A549 (cell line): Measurements from ENCODE around the gene P2RX6. TPM values are rescaled to one million over a fixed set of nuclear protein-coding genes. Genes with fewer than 3 reads are reported as not detected.

Experiments used
- ATAC-seq, 2 experiments: fragments of 200-7000 bp in 1 of 2; fragments of >200 bp in 1 of 2; cut with Nextera tagmentation in 1 of 2; cut with Tn5 transposase in 1 of 2; 3 replicates each; pipeline versions ENCODE4 v1.8.0 to v1.9.1; 2018 to 2020; ENCODE audit warnings: mild to moderate bottlenecking in 1 of 2, moderate library complexity in 1 of 2
- CTCF ChIA-PET: fragments of 300-600 bp; sonication (Branson Sonifier 250); formaldehyde crosslinking; extraction: SDS; loops from one replicate; lab custom pipeline; 2021; ENCODE audit warnings: antibody characterized with exemption, inconsistent platforms; lab: Yijun Ruan, JAX
- POLR2A ChIA-PET: fragments of 350-600 bp; formaldehyde crosslinking; extraction: SDS; loops from one replicate; lab custom pipeline; 2021; ENCODE audit warnings: antibody characterized with exemption, inconsistent platforms; lab: Yijun Ruan, JAX
- DNase-seq, 2 experiments: peaks; one replicate each; pipeline versions ENCODE4 v3.0.0 to v3.0.0-alpha.2; 2011 to 2016; ENCODE audit warnings: low read depth in 1 of 2, low spot score in 1 of 2
- FAIRE-seq: peaks from 2 replicates; lab custom pipeline; 2011; peaks lifted over from hg19 to GRCh38; lab: Jason Lieb, UNC
- H3K27ac ChIP-seq, 2 experiments: fragments of >200 bp; sonication (Bioruptor Twin); formaldehyde crosslinking; 3 replicates each; pipeline ENCODE4 v1.5.1; 2016 to 2017
- H3K4me1 ChIP-seq: fragments of >200 bp; sonication (Bioruptor Twin); formaldehyde crosslinking; 3 replicates; pipeline ENCODE4 v1.6.1; 2016
- H3K4me2 ChIP-seq: fragments of >200 bp; sonication (Bioruptor Twin); formaldehyde crosslinking; 3 replicates; pipeline ENCODE4 v1.6.1; 2016
- H3K4me3 ChIP-seq: fragments of >200 bp; sonication (Bioruptor Twin); formaldehyde crosslinking; 3 replicates; pipeline ENCODE4 v1.5.1; 2016
- H3K9me3 ChIP-seq: fragments of >200 bp; sonication (Bioruptor Twin); formaldehyde crosslinking; 3 replicates; pipeline ENCODE4 v1.6.1; 2016
- CBX8 ChIP-seq: fragments of 200-600 bp; sonication (generic); IDR thresholded peaks from 2 replicates; pipeline ENCODE4 v1.6.1; 2016
- CEBPB ChIP-seq, 2 experiments: fragments of >200 bp in 1 of 2; sonication (Bioruptor Twin) in 1 of 2; formaldehyde crosslinking in 1 of 2; IDR thresholded peaks; 2 replicates each; pipeline ENCODE4 v1.6.1; 2012 to 2016
- EP300 ChIP-seq, 2 experiments: fragments of >200 bp; sonication (Bioruptor Twin); formaldehyde crosslinking; IDR thresholded peaks; 2 replicates in 1 of 2; 3 replicates in 1 of 2; pipeline ENCODE4 v1.6.1; 2016 to 2017
- FOXS1 ChIP-seq: fragments of 250-450 bp; sonication (Bioruptor Pico); IDR thresholded peaks from 2 replicates; pipeline ENCODE4 v1.5.0; 2020; ENCODE audit warnings: mild to moderate bottlenecking, moderate library complexity
- HDAC2 ChIP-seq: fragments of 200-600 bp; sonication (generic); IDR thresholded peaks from 2 replicates; pipeline ENCODE4 v1.6.1; 2016
- HEYL ChIP-seq: fragments of 250-450 bp; sonication (Bioruptor Pico); IDR thresholded peaks from 2 replicates; pipeline ENCODE4 v1.8.0; 2021; ENCODE audit warnings: mild to moderate bottlenecking, moderate library complexity
- JUN ChIP-seq, 2 experiments: fragments of >200 bp; sonication (Bioruptor Twin); formaldehyde crosslinking; IDR thresholded peaks; 2 replicates in 1 of 2; 3 replicates in 1 of 2; pipeline ENCODE4 v1.6.1; 2016 to 2017
- KDM5A ChIP-seq: fragments of 200-600 bp; sonication (generic); IDR thresholded peaks from 2 replicates; pipeline ENCODE4 v1.6.1; 2016; ENCODE audit warnings: antibody characterized with exemption, mild to moderate bottlenecking
- MYC ChIP-seq: IDR thresholded peaks from 2 replicates; pipeline ENCODE4 v1.6.1; 2012; ENCODE audit warnings: mild to moderate bottlenecking, inconsistent platforms, low read length, improper control_type of control experiment, borderline replicate concordance
- NFE2L2 ChIP-seq: fragments of 150-350 bp; conservative IDR thresholded peaks from 2 replicates; pipeline ENCODE4 v1.6.1; 2014; ENCODE audit warnings: low read length
- NPAS2 ChIP-seq: fragments of 250-450 bp; sonication (Bioruptor Pico); IDR thresholded peaks from 2 replicates; pipeline ENCODE4 v1.8.0; 2022; ENCODE audit warnings: mild to moderate bottlenecking, moderate library complexity, borderline replicate concordance
- NR3C1 ChIP-seq: fragments of >200 bp; sonication (Bioruptor Twin); formaldehyde crosslinking; IDR thresholded peaks from 3 replicates; pipeline ENCODE4 v1.6.1; 2017
- PHF8 ChIP-seq: fragments of 200-600 bp; sonication (generic); IDR thresholded peaks from 2 replicates; pipeline ENCODE4 v1.6.1; 2016; ENCODE audit warnings: low read depth, mild to moderate bottlenecking, antibody characterized with exemption, moderate library complexity, borderline replicate concordance
- POLR2A ChIP-seq: IDR thresholded peaks from 2 replicates; pipeline ENCODE4 v1.6.1; 2012; ENCODE audit warnings: mild to moderate bottlenecking, low read length
- RAD21 ChIP-seq, 2 experiments: fragments of >200 bp in 1 of 2; sonication (Bioruptor Twin) in 1 of 2; formaldehyde crosslinking in 1 of 2; IDR thresholded peaks in 1 of 2; conservative IDR thresholded peaks in 1 of 2; 2 replicates in 1 of 2; 3 replicates in 1 of 2; pipeline ENCODE4 v1.6.1; 2012 to 2018; ENCODE audit warnings: inconsistent platforms in 1 of 2
- RFX5 ChIP-seq: fragments of 450-650 bp; IDR thresholded peaks from 2 replicates; pipeline ENCODE4 v1.7.1; 2014; ENCODE audit warnings: antibody characterized with exemption, mild to moderate bottlenecking, moderate library complexity
- TFCP2L1 ChIP-seq: fragments of 250-450 bp; sonication (Bioruptor Pico); IDR thresholded peaks from 2 replicates; pipeline ENCODE4 v1.5.0; 2021; ENCODE audit warnings: mild to moderate bottlenecking
- ZC3H11A ChIP-seq: fragments of 450-650 bp; IDR thresholded peaks from 2 replicates; pipeline ENCODE4 v1.6.1; 2014; ENCODE audit warnings: antibody characterized with exemption, mild to moderate bottlenecking
- WGBS: methylation state at CpG from one replicate; pipeline ENCODE4 v1.1.6; 2017; ENCODE audit errors: missing lambda C conversion rate; 5-methylcytosine and 5-hydroxymethylcytosine counted together
- polyA plus RNA-seq, 4 experiments: library from polyadenylated mRNA; depleted of rRNA in 3 of 4; stranded (reverse); fragments of >200 nt; fragmentation: RNase III in 1 of 4; extraction: RNeasy Plus Mini Kit Qiagen cat#74134 plus additional on column Dnase treatment in 1 of 4; gene quantifications; 2 replicates in 3 of 4; 3 replicates in 1 of 4; pipeline ENCODE4 v1.2.3, GENCODE V29; 2011 to 2017
- TF ChIP-seq, protein P1 (sequence below): fragments of 250-450 bp; sonication (Bioruptor Pico); IDR thresholded peaks from 2 replicates; pipeline ENCODE4 v1.5.0; 2021; ENCODE audit warnings: mild to moderate bottlenecking, moderate library complexity, borderline replicate concordance

The P2RX6 gene
- polyA plus RNA-seq, 2 of the 4 experiments (the other 2 are of a cell fraction), result 0.67 to 0.92 TPM

DNA sequence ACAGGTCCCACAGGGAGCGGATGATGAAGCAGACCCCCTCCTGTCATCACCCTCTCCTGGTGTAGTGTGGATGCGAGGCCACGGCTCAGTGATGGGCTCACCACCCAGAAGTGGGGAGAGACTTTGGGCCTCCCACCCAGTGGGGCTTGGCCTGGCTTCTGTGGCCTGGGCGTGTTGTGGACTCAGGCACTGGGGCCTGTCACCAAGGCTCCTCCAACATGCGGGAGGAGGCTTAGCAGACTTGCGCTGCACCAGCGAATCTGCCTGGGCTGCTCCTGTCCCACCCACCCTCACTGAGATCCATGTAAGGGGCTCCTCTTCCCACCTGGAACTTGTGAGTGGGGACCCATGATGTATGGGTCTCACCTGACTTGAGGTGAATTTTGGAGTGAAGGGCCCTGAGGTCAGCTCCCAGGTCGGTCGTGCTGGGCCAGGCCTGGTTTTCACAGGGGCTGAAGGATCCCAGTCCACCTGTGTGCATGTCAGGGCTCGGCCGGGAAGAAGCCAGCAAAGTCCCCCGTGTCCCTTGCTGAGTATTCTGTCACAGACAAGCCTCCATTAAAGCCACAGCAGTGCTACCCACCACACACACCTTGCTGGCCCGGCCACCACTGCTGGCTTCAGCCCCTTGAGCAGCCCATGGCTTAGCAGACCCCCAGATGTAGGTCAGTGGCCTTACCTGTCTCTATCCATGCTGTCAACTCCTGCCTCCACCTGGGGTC is 17.3 kb upstream of the P2RX6 start:
- FAIRE-seq, result no peak

GRCh38 chr22:20998411-20999336 is 16.3 kb upstream of the P2RX6 start:
- DNase-seq, result no peak
- no peak for FAIRE-seq
- Histone ChIP-seq H3K9me3 (no peaks in the 10 kb centered on the region), H3K4me3 (no peak overlapping the region), H3K4me2 (no peak overlapping the region), H3K4me1 (peaks cover 16% of the 10 kb centered on the region; the same call in 2 of the 3 replicates), H3K27ac (no peak overlapping the region)
- ChIA-PET CTCF (interaction anchor here (1.5 to 1.8 kb wide), 2 partner anchors 17 to 113 kb away, joined by 7 to 8 read pairs; partner anchors contain the start of gene LZTR1), POLR2A (interaction anchor here (1.1 to 1.9 kb wide), 3 partner anchors 16 to 194 kb away, joined by 3 to 12 read pairs (median 4); partner anchors contain the start of gene LZTR1)
- no peak for ATAC-seq
- TF ChIP-seq NR3C1, result no peak
- TF ChIP-seq JUN (IDR thresholded peaks at IDR 0.05), result peak in 1 of 2 experiments; percentile 16; a peak in 2 of 5 replicates
- no peak for TF ChIP-seq FOXS1 (CRISPR knock-in tag)
- TF ChIP-seq EP300 (IDR thresholded peaks at IDR 0.05), result no peak
- peak; percentile 15; the same call in 1 of the 2 replicates for TF ChIP-seq POLR2A
- WGBS, result 63% methylated on average over 4 of the region's 7 CpGs

More for the DNA sequence above, 17.3 kb upstream of the P2RX6 start:
- H3K4me1 ChIP-seq, result peaks cover 9% of the 10 kb centered on the region; the same call in 2 of the 3 replicates
- ChIA-PET CTCF (no interaction called here), POLR2A (no interaction called here)
- H3K27ac ChIP-seq, result no peak overlapping the region
- H3K4me2 ChIP-seq, result no peak overlapping the region
- no peak for ATAC-seq
- WGBS, result 92% methylated on average over 7 of the region's 13 CpGs
- no peak overlapping the region for H3K4me3 ChIP-seq
- no peak for TF ChIP-seq HEYL
- no peak for TF ChIP-seq RFX5
- no peak for TF ChIP-seq HDAC2
- no peak for TF ChIP-seq EP300 (IDR thresholded peaks at IDR 0.05)
- no peak for TF ChIP-seq NFE2L2
- H3K9me3 ChIP-seq, result no peaks in the 10 kb centered on the region
- no peak for DNase-seq

GRCh38 chr22:20999350-21000206 is 15.4 kb upstream of the P2RX6 start:
- TF ChIP-seq CBX8, result no peak
- TF ChIP-seq TFCP2L1 (CRISPR knock-in tag), result no peak
- no peak for TF ChIP-seq NPAS2 (CRISPR knock-in tag)
- no peak for TF ChIP-seq PHF8
- TF ChIP-seq, protein P1, sequence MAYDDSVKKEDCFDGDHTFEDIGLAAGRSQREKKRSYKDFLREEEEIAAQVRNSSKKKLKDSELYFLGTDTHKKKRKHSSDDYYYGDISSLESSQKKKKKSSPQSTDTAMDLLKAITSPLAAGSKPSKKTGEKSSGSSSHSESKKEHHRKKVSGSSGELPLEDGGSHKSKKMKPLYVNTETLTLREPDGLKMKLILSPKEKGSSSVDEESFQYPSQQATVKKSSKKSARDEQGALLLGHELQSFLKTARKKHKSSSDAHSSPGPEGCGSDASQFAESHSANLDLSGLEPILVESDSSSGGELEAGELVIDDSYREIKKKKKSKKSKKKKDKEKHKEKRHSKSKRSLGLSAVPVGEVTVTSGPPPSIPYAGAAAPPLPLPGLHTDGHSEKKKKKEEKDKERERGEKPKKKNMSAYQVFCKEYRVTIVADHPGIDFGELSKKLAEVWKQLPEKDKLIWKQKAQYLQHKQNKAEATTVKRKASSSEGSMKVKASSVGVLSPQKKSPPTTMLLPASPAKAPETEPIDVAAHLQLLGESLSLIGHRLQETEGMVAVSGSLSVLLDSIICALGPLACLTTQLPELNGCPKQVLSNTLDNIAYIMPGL (CRISPR knock-in tag), result no peak
- TF ChIP-seq RAD21 (conservative IDR thresholded peaks at IDR 0.05 in 1 of 2, IDR thresholded peaks at IDR 0.05 in 1 of 2), result no peak
- TF ChIP-seq CEBPB (IDR thresholded peaks at IDR 0.05), result no peak
- no peak for TF ChIP-seq ZC3H11A
- TF ChIP-seq KDM5A, result no peak
- no peak for TF ChIP-seq MYC
- ATAC-seq (no peak), DNase-seq (no peak), FAIRE-seq (no peak)
- 0 out of 3 replicates have a peak overlapping the region, but pooled peaks have one; percentile 75 for H3K4me2 ChIP-seq
- H3K4me3 ChIP-seq, result no peak overlapping the region
- POLR2A ChIA-PET, result interaction anchor here (1.1 to 1.9 kb wide), 3 partner anchors 17 to 195 kb away, joined by 3 to 12 read pairs (median 4); partner anchors contain the start of gene LZTR1
- CTCF ChIA-PET, result interaction anchor here (1.1 to 1.8 kb wide), 3 partner anchors 18 to 114 kb away, joined by 3 to 8 read pairs (median 7); partner anchors contain the start of gene LZTR1
- WGBS, result 82% methylated on average over 8 of the region's 27 CpGs
- peaks cover 16% of the 10 kb centered on the region; the same call in 2 of the 3 replicates for H3K4me1 ChIP-seq
- H3K9me3 ChIP-seq, result no peaks in the 10 kb centered on the region
- 0 out of 6 replicates have a peak overlapping the region, but pooled peaks of 1 of the 2 experiments have one; percentile 7 for H3K27ac ChIP-seq
